ENCODE data around the gene DPEP3. TPM values are rescaled to one million over a fixed set of nuclear protein-coding genes. Genes with fewer than 3 reads are reported as not detected.

DPEP3 gene
- total and polyA plus RNA-seq, 3 donors from 2014 or later: 61.0 to 138 (median 127) TPM

- H3K36me3 ChIP-seq (ENCODE audit: low read depth, missing control alignments): no peaks in the 10 kb centered on the region
- H3K4me3 ChIP-seq: no peak overlapping the region
- 89 to 94% methylated on average over 9 of the region's 9 CpGs for WGBS, 2 donors
- DNase-seq: no peak
- intact Hi-C loops (cut with DNase I; ENCODE audit: low total_unique reads): no loop called here
- H3K9me3 ChIP-seq: no peaks in the 10 kb centered on the region
- no peaks in the 10 kb centered on the region for H3K27me3 ChIP-seq
- TF ChIP-seq CTCF (IDR thresholded peaks at IDR 0.05): no peak
- TF ChIP-seq POLR2A (IDR thresholded peaks at IDR 0.05): no peak
- no peak overlapping the region for H3K27ac ChIP-seq
- H3K4me1 ChIP-seq: peaks cover 14% of the 10 kb centered on the region
Measured at GRCh38 chr16:67971111-67971510, 9.2 kb downstream of the DPEP3 start.

GRCh38 chr16:67969254-67970039 is 10.9 kb downstream of the DPEP3 start:
- WGBS, 2 donors: 20 to 31% methylated on average over 36 to 40 of the region's 40 CpGs
- intact Hi-C loops (cut with DNase I; ENCODE audit: low total_unique reads): no loop called here

GRCh38 chr16:67968400-67969253 is 11.7 kb downstream of the DPEP3 start, which contains the start of gene SLC12A4:
Gene SLC12A4, minus strand, starts transcription at chr16:67968637. Its CDS starts 84 bp downstream, at chr16:67968553.
- intact Hi-C loops (cut with DNase I; ENCODE audit: low total_unique reads): no loop called here

More at GRCh38 chr16:67969254-67970039, 10.9 kb downstream of the DPEP3 start:
- no peaks in the 10 kb centered on the region for H3K36me3 ChIP-seq (ENCODE audit: low read depth, missing control alignments)
- H3K27ac ChIP-seq: peak overlapping the region; percentile 75 to 94
- peaks cover 20% of the 10 kb centered on the region for H3K4me1 ChIP-seq
- no peak for DNase-seq
- TF ChIP-seq CTCF (IDR thresholded peaks at IDR 0.05) (no peak), POLR2A (IDR thresholded peaks at IDR 0.05) (no peak)
- no peaks in the 10 kb centered on the region for H3K9me3 ChIP-seq
- H3K27me3 ChIP-seq: no peaks in the 10 kb centered on the region
- H3K4me3 ChIP-seq: peak overlapping the region; percentile 82 to 89

GRCh38 chr16:67967958-67968399 is 12.3 kb downstream of the DPEP3 start:
- 1% methylated on average over 30 of the region's 45 CpGs; no CpG with 5 or more reads in 1 of the 2 donors for WGBS, 2 donors
- intact Hi-C loops (cut with DNase I; ENCODE audit: low total_unique reads): no loop called here
- peak overlapping the region; percentile 82 to 89 for H3K4me3 ChIP-seq

More at GRCh38 chr16:67968400-67969253, 11.7 kb downstream of the DPEP3 start, which contains the start of gene SLC12A4:
- Histone ChIP-seq H3K4me3 (peak within 1 kb of the TSS; percentile 82 to 89), H3K27ac (peak within 1 kb of the TSS; percentile 85 to 94), H3K27me3 (no peaks in the 10 kb centered on the region), H3K9me3 (no peaks in the 10 kb centered on the region), H3K36me3 (ENCODE audit: low read depth, missing control alignments) (no peaks in the 10 kb centered on the region), H3K4me1 (peaks cover 20% of the 10 kb centered on the region)
- WGBS, 2 donors: 0 to 1% methylated on average over 13 to 53 of the region's 78 CpGs
- TF ChIP-seq CTCF (IDR thresholded peaks at IDR 0.05) (no peak), POLR2A (IDR thresholded peaks at IDR 0.05) (peak; percentile 56)
- DNase-seq: peak; percentile 84

More at GRCh38 chr16:67967958-67968399, 12.3 kb downstream of the DPEP3 start:
- TF ChIP-seq POLR2A (IDR thresholded peaks at IDR 0.05) (no peak), CTCF (IDR thresholded peaks at IDR 0.05) (no peak)
- Histone ChIP-seq H3K27ac (peak overlapping the region; percentile 85 to 94), H3K4me1 (peaks cover 23% of the 10 kb centered on the region), H3K36me3 (ENCODE audit: low read depth, missing control alignments) (no peaks in the 10 kb centered on the region), H3K9me3 (no peaks in the 10 kb centered on the region), H3K27me3 (no peaks in the 10 kb centered on the region)
- DNase-seq: no peak
